ENCODE measurements around the gene LAMA4.

GRCh38 chr6:112113431-112113830 lies 140.9 kb downstream of the LAMA4 start:
- TF ChIP-seq EP300 (IDR thresholded peaks at IDR 0.05; ENCODE audit: borderline replicate concordance) (no peak), TEAD4 (IDR thresholded peaks at IDR 0.05) (no peak), CEBPB (IDR thresholded peaks at IDR 0.05) (no peak), YY1 (IDR thresholded peaks at IDR 0.05; ENCODE audit: low read depth) (no peak), EGR1 (IDR thresholded peaks at IDR 0.05) (no peak), MAX (IDR thresholded peaks at IDR 0.05) (no peak), TAF1 (IDR thresholded peaks at IDR 0.05; ENCODE audit: low read depth) (no peak), USF1 (IDR thresholded peaks at IDR 0.05) (no peak)
